ENCODE data around the gene BRD4.

The BRD4 gene

DNA sequence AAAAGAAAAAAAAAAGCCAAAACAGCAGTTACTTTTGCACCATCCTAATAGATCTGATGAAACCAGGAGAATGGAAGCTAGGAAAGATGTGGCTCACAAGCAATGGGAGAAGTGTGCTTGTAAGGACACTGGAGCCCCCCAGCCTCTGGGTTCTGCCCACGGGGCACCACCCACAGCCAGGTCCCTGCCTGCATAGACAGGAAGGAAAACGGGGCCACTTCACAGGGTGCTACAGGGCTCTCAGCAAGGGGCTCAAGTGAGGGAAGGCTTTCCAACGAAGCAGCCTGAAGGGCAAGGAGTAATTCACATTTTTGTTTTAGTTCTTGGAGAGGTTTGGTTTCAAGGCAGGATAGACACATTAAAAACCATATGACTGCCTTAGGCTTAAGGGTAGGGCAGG is 42.7 kb downstream of the BRD4 start:
- no peak for DNase-seq (ENCODE audit: low spot score)

DNA sequence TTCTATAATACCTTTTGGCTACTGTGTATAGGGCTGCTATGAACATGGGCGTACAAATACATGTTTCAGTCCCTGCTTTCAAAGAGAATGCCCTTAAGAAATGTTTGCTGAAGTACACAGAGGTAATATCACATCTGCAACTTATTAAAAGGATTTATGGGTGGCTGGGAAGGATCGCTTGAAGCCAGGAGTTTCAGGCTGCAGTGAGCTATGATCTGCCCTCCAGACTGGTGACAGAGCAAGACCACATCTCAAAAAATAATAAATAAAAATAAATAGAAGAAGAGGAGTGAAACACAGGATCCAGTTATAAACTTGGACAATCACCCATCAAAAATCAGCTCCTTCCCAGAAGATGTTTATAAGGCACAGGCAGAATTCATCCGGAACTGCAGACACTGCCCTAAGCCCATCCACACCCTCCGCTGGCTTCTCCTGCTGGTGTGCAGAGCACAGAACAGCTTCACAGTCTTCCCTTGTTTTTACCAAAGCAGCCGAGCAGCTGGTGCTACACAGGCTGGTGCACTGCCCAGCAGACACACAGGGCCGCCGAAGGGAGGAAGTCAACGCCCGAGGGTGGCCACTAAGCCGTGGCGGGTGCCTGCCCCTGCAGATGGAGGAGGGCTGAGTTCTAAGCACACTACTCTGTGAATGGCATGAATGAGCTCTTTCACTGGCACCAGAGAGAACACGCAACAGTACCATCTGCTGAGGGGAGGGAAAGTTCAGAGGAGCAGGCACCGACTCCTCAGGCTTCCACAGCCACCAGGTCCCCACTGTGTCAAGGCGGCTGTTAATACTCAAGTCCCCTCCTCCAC is 44.0 kb downstream of the BRD4 start:
- DNase-seq (ENCODE audit: low spot score) = no peak

DNA sequence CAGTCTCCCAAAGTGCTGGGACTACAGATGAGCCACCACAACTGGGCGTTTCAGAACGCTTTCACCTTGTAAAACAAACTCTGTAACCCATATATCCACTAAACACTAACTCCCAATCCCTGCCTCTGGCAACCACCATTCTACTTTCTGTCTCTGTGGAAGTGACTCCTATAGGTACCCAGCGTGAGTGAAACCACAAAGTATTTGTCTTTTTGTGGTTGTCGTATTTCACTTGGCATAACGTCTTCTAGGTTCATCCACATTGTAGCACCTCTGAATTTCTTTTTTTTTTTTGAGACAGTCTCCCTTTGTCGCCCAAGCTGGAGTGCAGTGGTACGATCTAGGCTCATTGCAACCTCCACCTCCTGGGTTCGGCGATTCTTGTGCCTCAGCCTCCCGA is 44.8 kb downstream of the BRD4 start:
- no peak for DNase-seq (ENCODE audit: low spot score)

DNA sequence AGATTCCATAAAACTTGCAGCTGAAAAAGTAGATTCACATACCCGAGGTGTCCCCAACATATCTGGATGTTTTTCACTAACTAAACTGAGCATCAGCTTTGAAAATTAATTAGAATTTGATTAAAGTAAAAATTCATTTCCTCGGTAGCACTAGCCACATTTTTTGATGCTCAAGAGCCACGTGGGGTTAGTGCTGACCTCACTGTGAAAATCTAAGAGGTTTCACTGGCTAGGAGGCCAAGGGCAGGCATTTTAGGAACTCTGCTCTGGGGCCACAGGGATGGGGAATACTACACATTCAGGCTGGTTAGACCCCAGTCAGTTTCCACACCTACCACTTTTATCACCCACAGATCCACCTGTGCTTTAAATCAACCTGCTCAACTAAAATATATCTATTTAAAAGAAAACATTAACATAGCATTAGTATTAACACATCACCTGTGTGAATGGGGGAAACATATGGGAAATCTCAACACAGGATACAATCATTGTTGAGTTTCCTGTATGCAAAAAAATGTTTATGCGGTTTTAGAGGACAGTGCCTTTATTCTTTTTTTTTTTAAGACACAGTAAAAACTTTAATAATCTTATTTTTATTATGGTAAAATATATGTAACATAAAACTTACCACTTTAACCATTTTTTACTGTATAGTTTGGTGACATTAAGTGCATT is 45.5 kb downstream of the BRD4 start:
- no peak for DNase-seq (ENCODE audit: low spot score)

DNA sequence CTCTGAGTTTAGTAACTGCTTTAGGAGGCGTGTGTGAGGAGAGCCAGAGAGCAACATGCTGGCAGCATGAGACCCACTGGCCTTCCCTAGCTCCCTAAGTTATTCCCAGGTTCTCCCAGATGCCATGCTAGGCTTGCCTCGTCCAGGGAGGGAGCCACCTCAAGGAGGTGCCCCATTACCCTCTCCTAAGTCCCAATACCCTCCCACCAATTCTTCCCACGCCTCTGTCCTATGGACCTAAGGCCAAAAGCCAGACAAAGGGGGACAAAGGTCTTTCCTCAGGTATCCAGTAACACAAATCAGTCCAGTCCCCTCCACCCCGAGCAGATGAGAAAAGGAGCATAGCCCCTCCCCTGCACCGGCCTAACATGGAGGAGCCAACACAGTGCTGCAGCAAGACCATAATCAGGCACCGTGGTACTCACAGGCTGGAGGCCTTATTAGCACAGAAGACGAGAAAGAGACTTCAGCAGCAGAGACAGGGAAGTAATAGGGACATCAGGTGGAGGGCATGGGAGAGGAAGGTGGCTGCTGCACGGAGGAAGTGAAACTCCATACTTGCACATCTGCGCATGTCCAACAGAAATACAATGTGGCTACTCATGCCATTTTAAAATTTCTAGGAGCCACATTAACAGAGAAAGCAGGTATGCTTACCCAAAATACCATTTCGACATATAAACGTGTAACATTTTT is 46.3 kb downstream of the BRD4 start:
- no peak for DNase-seq (ENCODE audit: low spot score)

DNA sequence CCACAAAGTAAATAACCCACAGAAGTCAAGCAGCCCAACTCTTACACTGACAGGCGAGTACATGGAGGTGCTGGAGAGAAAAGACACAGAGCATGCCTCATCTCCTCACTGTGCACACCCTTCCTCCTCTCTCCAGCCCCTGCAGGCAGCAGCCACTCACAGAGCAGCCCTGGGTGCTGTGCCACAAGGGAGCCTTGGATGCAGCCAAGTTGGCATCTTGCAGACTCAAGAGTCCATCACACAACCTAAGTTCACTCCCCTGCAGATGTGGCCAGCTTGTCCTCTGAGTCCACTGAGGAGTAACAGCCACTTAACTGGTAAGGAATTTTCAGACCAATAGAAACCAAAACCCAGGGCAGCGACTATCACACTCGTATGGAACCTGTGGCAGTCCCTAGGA is 47.4 kb downstream of the BRD4 start:
- no peak for DNase-seq (ENCODE audit: low spot score)

DNA sequence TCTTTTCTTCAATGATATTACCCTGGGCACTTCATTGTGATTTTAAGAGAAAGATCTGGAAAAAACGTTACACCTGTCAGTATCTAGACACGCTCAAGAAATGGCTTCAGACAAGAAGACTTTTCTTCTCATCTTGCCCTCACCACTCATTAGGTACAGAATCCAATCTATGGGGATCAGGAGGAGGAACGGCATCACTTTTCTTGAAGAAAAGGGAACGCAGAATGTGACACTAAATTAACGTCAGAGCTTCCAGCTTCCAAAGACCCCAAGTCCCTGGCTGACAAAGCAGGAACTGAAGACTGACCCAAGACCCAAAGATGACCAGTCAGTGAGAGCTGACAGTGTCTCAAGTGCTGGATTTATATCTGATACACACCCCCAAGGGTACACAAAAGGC is 48.2 kb downstream of the BRD4 start:
- no peak for DNase-seq (ENCODE audit: low spot score)

DNA sequence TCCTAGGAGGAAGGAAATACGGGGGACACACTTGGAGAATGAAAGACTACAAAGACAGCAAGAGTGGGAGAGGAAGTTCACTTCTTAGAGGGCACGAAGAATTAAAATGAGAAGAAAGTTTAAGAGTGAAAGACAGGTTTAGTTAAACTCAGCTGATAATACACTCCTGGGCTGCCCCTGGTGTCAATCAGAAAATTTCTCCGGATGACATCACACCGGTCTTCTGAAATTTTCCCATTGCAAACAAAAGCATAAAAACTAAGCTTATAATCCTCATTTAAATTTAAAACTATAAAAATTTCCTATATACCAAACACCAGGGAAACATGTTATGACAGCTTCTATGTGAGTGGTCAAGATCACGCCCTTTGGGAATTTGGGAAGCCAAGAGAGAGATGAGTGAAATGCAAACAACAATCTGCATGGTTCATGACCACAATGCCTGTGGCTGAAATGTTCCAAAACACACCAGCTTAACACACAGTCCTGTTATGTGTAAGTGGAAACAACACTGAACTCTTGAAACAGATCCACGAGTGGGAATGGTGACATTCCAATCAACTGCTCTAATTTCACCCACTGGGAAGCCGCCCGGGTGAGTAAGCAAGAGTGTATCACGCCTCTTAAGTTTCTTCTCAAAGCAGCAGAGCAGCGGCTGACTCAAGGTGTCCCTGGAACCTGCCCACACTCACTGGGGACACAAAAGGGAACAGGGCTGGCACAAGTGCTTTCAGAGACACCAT is 49.0 kb downstream of the BRD4 start:
- no peak for DNase-seq (ENCODE audit: low spot score)

DNA sequence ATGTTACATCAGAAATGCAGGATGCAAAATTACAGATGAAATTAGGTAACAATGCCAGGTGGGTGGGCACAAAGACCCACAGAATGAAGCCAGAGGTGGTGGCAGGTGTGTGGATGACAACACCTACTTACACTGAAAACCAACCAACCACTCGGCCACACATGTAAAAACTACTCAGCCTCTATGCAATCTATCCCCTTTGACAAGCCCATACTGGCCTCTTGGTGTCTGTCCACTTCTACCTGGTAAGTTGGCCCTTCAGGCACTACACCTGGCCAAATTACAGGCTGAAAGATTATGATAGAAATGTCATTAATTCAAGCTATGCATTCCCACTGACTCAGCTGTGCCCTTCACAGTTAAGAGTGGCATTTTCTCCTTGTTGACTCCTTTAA is 50.0 kb downstream of the BRD4 start:
- DNase-seq (ENCODE audit: low spot score) = no peak

DNA sequence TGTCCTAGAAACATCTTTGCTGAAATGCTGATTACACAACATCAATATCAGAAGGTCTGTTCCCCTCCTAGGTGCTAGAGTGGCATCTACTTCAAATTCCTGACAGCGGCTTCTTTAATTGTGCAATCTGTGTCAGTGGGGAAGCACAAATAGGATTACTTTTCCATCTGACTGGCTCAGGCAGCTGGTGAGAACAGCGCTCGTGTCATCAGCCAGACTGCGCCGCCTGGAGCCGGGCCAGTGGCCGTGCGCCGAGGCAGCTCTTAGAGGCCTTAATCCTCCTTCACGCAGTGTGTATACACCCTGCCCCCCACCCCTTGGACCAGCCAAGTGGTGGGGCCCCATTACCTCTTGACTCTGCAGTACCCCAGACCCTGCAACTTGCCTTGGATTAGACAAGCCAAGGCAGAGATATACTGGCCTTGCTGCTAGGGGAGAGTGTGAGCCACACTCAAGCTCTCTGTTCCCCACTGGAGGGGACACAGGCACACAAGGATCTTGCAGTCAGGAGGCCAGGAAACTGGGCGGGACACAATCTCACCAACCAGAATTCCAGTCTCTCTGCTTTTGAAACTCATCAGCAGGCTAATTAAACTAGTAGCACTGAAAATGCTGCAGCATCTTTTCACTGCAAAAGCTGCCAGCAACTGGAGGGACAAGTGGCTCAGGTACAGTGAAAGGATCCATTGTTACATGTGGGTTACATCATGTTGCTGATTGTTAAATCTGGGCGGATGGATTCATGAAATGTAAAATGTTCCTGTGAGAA is 51.2 kb downstream of the BRD4 start:
- DNase-seq (ENCODE audit: low spot score) = peak; percentile 82

DNA sequence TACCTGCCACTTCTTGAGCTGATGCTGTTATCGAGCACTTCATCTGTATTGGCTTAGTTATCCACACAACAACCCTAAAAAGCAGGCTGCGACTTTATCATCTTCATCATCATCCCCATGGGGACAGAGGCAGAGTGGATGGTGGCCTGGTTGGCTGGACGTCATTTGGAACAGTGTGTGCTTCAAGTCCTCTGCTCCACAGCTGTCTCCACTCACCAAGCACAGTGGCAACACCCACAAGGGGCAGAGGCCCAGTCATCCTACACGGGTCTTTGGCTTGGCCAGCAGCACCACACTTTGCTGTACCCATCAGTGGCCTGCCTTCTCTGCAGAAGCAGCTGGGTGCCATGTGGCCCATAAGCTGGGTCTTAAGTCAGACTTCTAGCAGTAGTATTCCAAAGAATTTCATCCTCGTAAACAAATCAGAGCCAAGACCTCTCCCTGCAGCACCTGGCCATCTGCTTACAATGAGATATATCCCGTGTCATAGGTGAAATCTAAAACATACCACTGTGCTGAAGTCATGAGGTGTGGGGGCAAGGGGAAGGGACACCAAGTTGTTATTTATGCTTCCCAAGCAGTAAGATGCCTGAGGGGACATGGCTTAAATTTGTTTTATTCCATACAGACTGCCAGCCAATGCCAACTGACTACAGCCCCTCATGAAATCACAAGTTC is 52.2 kb downstream of the BRD4 start:
- no peak for DNase-seq (ENCODE audit: low spot score)

DNA sequence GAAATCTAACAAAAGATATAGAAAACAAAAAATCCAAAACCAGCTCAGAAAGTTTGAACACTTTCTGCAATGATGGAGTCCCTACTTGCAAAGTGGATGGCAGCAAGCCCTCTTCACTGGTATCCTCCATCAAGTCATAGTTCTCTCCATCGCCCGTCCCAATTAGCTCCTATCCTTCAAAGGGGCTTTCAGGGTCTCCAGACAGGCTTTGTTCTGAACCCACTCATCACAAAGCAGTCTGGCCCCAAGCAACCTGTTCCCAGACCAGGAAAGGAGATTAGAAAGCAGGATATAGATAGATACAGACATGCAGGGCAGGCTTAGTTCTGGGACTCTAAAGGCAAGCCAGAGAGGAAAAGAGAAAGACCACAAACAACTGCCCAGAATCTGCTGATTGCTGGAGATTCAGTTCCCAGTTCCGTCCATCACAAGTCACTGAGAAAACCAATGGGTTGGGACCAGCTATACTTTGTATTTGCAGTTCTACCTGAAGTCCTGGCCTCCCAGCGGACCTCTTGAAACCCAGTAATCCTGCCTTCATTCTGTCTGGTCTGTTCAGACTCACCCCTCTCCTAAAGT is 52.9 kb downstream of the BRD4 start:
- no peak for DNase-seq (ENCODE audit: low spot score)

DNA sequence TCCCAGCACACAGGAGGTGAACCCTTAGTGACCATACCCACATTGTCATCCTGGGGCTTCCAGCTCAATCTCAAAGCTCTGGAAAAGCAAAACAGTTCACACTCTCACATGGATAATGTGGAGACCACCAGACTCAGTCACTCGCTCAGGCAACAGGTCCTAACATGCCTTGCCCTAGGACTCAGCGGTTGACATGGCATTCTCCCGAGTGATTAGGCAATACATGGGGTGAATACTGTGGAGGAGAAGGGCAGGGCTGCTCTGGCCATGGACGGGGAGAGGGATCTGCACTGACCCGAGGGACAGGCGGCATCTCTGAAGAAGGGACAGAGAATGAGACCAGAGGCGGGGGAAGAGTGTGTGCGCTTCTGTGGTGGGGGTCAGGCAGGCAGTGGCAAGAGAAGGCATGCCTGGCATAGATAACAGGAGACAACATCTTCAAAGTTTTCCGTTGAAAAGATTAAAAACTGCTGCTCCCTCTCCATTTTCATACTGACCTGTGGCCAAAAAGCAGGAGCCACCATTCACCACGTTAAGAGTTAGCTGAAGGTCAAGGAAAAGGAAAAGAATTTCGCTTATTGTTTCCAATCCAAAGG is 55.6 kb downstream of the BRD4 start:
- no peak for DNase-seq (ENCODE audit: low spot score)

DNA sequence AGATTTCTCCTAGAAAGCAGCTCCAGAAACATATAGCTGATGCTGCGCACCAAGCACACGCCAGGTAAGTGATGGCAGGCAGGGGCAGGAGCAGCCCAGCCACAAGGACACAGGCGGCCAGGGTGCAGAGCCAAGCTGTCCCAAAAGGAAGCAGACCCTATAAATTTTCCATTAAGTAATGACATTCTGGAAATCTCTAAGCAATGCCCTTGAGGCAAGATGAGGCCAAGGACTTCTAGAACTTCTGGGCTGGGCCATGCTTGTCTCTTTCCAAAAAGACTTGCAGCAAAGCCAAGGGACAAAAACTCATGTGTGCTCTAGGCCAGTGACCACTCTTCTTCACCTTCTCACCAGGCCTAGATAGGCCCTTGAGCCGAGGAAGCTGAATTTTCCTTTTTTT is 57.9 kb downstream of the BRD4 start:
- no peak for DNase-seq (ENCODE audit: low spot score)

DNA sequence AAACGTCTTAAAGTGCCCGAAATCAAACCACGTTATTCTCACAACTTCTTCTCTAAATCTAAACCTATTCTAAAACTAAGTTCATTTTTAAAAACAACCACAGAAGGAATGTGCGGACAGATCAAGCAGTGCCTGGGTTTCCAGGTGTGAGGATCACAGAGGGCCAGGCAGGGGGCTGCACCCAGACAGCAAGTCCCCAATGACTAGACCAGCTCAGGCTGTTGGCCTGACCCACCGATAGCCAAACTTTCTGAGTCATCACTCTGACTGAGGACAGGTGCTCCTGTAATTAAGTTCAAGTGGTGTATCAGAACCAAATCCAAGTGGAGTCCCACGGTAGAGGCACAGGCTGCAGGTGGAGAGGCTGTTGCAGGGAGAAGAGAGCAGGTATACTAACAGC is 62.5 kb downstream of the BRD4 start:
- no peak for DNase-seq (ENCODE audit: low spot score)

DNA sequence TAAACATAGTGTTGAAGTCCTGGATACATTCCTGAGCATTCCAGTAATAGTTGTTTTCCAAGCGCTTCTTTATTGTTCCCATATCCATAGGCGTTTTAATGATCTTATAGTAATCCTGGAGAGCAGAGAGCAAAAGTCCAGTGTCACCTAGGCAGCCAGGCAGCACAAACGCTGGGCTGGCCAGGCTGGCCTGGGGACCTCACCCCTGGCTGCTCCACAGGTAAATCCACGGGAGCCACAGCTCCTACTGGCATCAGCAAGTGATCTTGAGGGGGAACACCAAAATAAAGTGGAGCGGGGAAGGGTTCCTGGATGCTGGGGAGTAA is 63.4 kb downstream of the BRD4 start:
- DNase-seq (ENCODE audit: low spot score) = no peak

DNA sequence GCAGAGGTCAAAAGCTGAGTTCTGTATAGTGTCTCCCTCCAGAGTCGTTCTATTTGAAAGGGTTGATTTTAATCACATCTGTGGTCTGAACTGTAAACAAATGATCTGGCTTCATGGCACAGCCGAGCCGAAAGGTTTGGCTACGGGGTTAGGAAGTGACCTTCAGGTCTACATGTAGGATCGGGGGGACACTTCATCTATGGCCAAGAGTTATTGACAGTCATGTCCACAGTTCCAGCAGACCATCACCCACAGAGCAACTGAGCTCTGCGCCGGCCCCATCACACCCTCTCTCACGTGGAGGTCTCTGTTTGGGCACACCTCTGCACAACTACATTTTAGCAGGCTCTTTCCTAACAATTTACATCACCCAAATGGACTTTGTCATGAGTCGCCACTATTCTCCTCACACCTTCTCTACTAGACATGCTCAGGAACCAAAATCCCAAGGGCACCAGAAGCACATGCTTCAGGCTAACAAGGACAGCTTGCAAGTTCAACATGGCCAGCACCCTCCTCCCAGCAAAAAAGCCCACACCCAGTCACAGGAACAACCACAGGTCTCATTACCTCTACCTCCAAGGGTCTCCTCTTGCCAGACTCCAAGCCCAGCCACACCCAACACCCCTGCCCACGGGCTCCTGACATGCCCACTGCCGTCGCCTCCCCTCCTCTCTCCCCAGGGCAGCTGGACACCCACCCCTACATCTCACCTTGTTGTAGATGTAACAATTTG is 64.0 kb downstream of the BRD4 start:
- no peak for DNase-seq (ENCODE audit: low spot score)

DNA sequence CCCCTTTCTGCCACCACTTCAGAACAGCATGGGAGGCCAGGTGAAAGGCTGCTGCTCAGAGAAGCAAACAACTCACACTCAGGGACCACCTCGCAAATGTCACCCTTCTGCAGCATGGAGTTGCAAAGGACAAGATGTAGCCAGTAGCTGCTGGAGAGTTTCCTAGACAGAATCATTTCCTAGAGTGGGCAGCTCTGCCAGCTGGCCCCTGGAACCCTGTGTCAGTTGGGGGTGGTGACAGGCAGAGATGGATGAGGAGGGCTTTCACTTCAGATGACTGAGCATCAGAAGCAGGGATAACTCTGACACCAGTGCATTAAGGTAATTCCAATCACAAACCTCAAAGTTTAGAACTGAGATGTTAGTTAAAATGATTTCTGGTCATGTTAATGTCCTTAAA is 65.7 kb downstream of the BRD4 start:
- no peak for DNase-seq (ENCODE audit: low spot score)

DNA sequence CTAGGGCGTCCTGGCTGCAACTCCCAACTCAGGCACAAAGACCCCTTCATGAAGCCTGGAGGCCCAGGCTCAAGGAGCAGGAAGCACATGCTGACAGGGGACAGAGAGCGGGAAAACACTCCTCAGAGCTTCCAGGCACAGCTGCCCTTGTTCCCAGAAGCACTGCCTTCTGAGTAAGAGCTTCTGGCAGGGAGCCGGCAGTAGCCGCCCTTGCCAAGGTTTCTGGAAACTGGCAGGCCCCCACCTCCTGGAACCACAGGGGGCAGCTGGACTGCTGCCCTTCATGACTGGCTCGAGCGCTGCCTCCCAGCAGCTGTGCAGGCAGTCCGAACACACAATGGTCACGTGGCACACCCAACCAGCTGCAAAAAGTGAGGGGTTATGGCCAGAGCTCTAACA is 66.5 kb downstream of the BRD4 start:
- peak; percentile 93 for DNase-seq (ENCODE audit: low spot score)
